Activated effector memory CD4-positive, alpha-beta T cell treated with anti-CD3 and anti-CD28 coated beads, Interleukin-2, amount 50 U/mL, for 16 hours (primary cell): ENCODE measurements around the gene SYPL1.
A peak's percentile ranks its signal among the peaks of the same experiment; 100 is the strongest.

ENCODE experiments used
- DNase-seq: peaks from one replicate; pipeline ENCODE4 v3.0.0-alpha.2; 2020

The SYPL1 gene

GRCh38 chr7:106064771-106065574 lies 47.1 kb downstream of the SYPL1 start:
- DNase-seq: no peak

- DNase-seq: no peak
Measured at GRCh38 chr7:106064316-106064715, 47.8 kb downstream of the SYPL1 start.

- DNase-seq: no peak
Measured at GRCh38 chr7:106063692-106064091, 48.4 kb downstream of the SYPL1 start.

- DNase-seq: no peak
Measured at GRCh38 chr7:106063024-106063423, 49.1 kb downstream of the SYPL1 start.

GRCh38 chr7:106062521-106062931 lies 49.6 kb downstream of the SYPL1 start:
- no peak for DNase-seq

GRCh38 chr7:106062006-106062405 lies 50.1 kb downstream of the SYPL1 start:
- DNase-seq: no peak

GRCh38 chr7:106061301-106061979 lies 50.7 kb downstream of the SYPL1 start:
- no peak for DNase-seq

GRCh38 chr7:106060394-106060920 lies 51.7 kb downstream of the SYPL1 start:
- DNase-seq: no peak

- no peak for DNase-seq
Measured at GRCh38 chr7:106059556-106059955, 52.6 kb downstream of the SYPL1 start.

GRCh38 chr7:106058928-106059324 lies 53.2 kb downstream of the SYPL1 start:
- no peak for DNase-seq

GRCh38 chr7:106057962-106058927 lies 53.9 kb downstream of the SYPL1 start:
- DNase-seq: no peak

GRCh38 chr7:106057204-106057961 lies 54.7 kb downstream of the SYPL1 start:
- no peak for DNase-seq

GRCh38 chr7:106056513-106057203 lies 55.5 kb downstream of the SYPL1 start:
- DNase-seq: peak; percentile 87

- no peak for DNase-seq
Measured at GRCh38 chr7:106054971-106055532, 57.1 kb downstream of the SYPL1 start.

GRCh38 chr7:106054156-106054910 lies 57.8 kb downstream of the SYPL1 start:
- no peak for DNase-seq

- DNase-seq: no peak
Measured at GRCh38 chr7:106053109-106053508, 59.0 kb downstream of the SYPL1 start.

GRCh38 chr7:106052681-106053080 lies 59.4 kb downstream of the SYPL1 start:
- no peak for DNase-seq

GRCh38 chr7:106050746-106051117 lies 61.4 kb downstream of the SYPL1 start:
- DNase-seq: no peak

GRCh38 chr7:106050002-106050745 lies 61.9 kb downstream of the SYPL1 start:
- DNase-seq: no peak
